ENCODE results near the gene SDF4. TPM values are rescaled to one million over a fixed set of nuclear protein-coding genes. Genes with fewer than 3 reads are reported as not detected.

SDF4 gene
- total and polyA plus RNA-seq, 7 donors: 33.0 to 181 (median 79.6) TPM

GRCh38 chr1:1247341-1247913, 15.6 kb upstream of the SDF4 start:
- TF ChIP-seq CTCF (IDR thresholded peaks at IDR 0.05): no peak
- no peak for TF ChIP-seq EP300 (IDR thresholded peaks at IDR 0.05)
- no peak for TF ChIP-seq POLR2A (IDR thresholded peaks at IDR 0.05)
- no peak for TF ChIP-seq POLR2AphosphoS5 (IDR thresholded peaks at IDR 0.05)
- intact Hi-C loops (cut with DNase I): no loop called here
- H3K4me1 ChIP-seq: peaks cover 0 to 13% (median 13%) of the 10 kb centered on the region in 4 donors
- WGBS, 2 donors: 56 to 74% methylated on average over 25 of the region's 25 CpGs
- H3K27me3 ChIP-seq: peaks cover 11 to 34% (median 31%) of the 10 kb centered on the region in 3 donors
- no peak overlapping the region for H3K4me3 ChIP-seq
- H3K36me3 ChIP-seq: peaks cover 0 to 7% (median 3%) of the 10 kb centered on the region in 4 donors
- no peaks in the 10 kb centered on the region for H3K9me3 ChIP-seq
- no peak for DNase-seq
- no peak overlapping the region for H3K27ac ChIP-seq

GRCh38 chr1:1246577-1247340, 15.0 kb upstream of the SDF4 start, which contains the start of gene C1QTNF12:
C1QTNF12 (minus strand) TSS chr1:1246722; CDS start chr1:1246690, 32 bp downstream.
- H3K4me1 ChIP-seq: peaks cover 0 to 13% (median 13%) of the 10 kb centered on the region in 4 donors
- TF ChIP-seq POLR2A (IDR thresholded peaks at IDR 0.05) (no peak), EP300 (IDR thresholded peaks at IDR 0.05) (no peak), CTCF (IDR thresholded peaks at IDR 0.05) (no peak), POLR2AphosphoS5 (IDR thresholded peaks at IDR 0.05) (no peak)
- H3K27me3 ChIP-seq: peaks cover 11 to 34% (median 31%) of the 10 kb centered on the region in 3 donors
- 3 to 5% methylated on average over 74 of the region's 74 CpGs for WGBS, 2 donors
- peaks cover 0 to 5% (median 2%) of the 10 kb centered on the region in 4 donors for H3K36me3 ChIP-seq
- no peak within 1 kb of the TSS for H3K27ac ChIP-seq
- no peak for DNase-seq
- H3K4me3 ChIP-seq: no peak within 1 kb of the TSS
- H3K9me3 ChIP-seq: no peaks in the 10 kb centered on the region
- intact Hi-C loops (cut with DNase I): no loop called here

- Histone ChIP-seq H3K36me3 (no peaks in the 10 kb centered on the region), H3K27ac (no peak overlapping the region), H3K4me1 (peaks cover 0 to 13% (median 13%) of the 10 kb centered on the region in 4 donors), H3K4me3 (no peak overlapping the region), H3K9me3 (no peaks in the 10 kb centered on the region), H3K27me3 (peaks cover 11 to 34% (median 31%) of the 10 kb centered on the region in 3 donors)
- TF ChIP-seq EP300 (IDR thresholded peaks at IDR 0.05) (no peak), POLR2A (IDR thresholded peaks at IDR 0.05) (no peak), POLR2AphosphoS5 (IDR thresholded peaks at IDR 0.05) (no peak), CTCF (IDR thresholded peaks at IDR 0.05) (no peak)
- intact Hi-C loops (cut with DNase I): no loop called here
- no peak for DNase-seq
- 32 to 35% methylated on average over 45 of the region's 45 CpGs for WGBS, 2 donors
Observed at GRCh38 chr1:1245817-1246576, 14.2 kb upstream of the SDF4 start.

- peaks cover 11 to 35% (median 32%) of the 10 kb centered on the region in 3 donors for H3K27me3 ChIP-seq
- DNase-seq: no peak
- 57 to 80% methylated on average over 22 to 23 of the region's 23 CpGs for WGBS, 2 donors
Observed at GRCh38 chr1:1245178-1245816, 13.5 kb upstream of the SDF4 start.

More at GRCh38 chr1:1245178-1245816, 13.5 kb upstream of the SDF4 start:
- no peaks in the 10 kb centered on the region for H3K36me3 ChIP-seq
- H3K9me3 ChIP-seq: no peaks in the 10 kb centered on the region
- H3K4me3 ChIP-seq: no peak overlapping the region
- H3K27ac ChIP-seq: no peak overlapping the region
- TF ChIP-seq CTCF (IDR thresholded peaks at IDR 0.05) (no peak), POLR2A (IDR thresholded peaks at IDR 0.05) (no peak), POLR2AphosphoS5 (IDR thresholded peaks at IDR 0.05) (no peak), EP300 (IDR thresholded peaks at IDR 0.05) (no peak)
- intact Hi-C loops (cut with DNase I): no loop called here
- peaks cover 0 to 13% (median 13%) of the 10 kb centered on the region in 4 donors for H3K4me1 ChIP-seq

Measured in sigmoid colon (tissue), 7 donors.